Suprapubic skin (tissue), 3 donors: ENCODE measurements around the gene SEC23IP.

ENCODE experiments used
- POLR2AphosphoS5 ChIP-seq, 3 donors: sonication (generic); formaldehyde crosslinking; IDR thresholded peaks; one replicate each; pipeline ENCODE4 v1.6.1; 2017; ENCODE audit warnings: antibody characterized with exemption in 3 of 3
- TF ChIP-seq, protein P1 (sequence below), 2 donors: fragments of 200-600 bp in 1 of 2; fragments of 450-650 bp in 1 of 2; sonication (generic) in 1 of 2; IDR thresholded peaks; one replicate each; pipeline ENCODE4 v1.5.1; 2016 to 2019; ENCODE audit warnings: antibody characterized with exemption in 2 of 2, mild to moderate bottlenecking in 1 of 2, moderate library complexity in 1 of 2

DNA sequence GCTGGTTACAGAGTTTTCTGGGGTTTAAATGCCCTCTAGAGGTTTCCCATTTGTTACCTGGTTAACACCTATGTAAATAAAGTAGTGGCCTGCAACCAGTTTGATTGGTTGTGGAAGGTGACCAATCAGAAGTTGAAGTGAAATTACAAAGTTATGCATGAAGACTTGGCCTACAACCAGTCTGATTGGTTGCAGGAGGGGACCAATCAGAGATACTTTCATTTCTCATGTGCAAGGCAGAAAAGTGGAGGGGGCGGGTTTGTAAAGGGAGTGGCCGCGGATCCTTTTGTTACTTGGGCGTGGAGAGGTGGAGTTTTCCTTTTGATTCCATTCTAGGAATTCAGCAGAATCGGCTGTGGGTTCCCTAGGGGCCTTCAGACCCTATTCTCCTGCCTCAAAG lies 80.8 kb downstream of the SEC23IP start:
- TF ChIP-seq, protein P1, sequence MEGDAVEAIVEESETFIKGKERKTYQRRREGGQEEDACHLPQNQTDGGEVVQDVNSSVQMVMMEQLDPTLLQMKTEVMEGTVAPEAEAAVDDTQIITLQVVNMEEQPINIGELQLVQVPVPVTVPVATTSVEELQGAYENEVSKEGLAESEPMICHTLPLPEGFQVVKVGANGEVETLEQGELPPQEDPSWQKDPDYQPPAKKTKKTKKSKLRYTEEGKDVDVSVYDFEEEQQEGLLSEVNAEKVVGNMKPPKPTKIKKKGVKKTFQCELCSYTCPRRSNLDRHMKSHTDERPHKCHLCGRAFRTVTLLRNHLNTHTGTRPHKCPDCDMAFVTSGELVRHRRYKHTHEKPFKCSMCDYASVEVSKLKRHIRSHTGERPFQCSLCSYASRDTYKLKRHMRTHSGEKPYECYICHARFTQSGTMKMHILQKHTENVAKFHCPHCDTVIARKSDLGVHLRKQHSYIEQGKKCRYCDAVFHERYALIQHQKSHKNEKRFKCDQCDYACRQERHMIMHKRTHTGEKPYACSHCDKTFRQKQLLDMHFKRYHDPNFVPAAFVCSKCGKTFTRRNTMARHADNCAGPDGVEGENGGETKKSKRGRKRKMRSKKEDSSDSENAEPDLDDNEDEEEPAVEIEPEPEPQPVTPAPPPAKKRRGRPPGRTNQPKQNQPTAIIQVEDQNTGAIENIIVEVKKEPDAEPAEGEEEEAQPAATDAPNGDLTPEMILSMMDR (IDR thresholded peaks at IDR 0.05) = no peak
- no peak for TF ChIP-seq POLR2AphosphoS5 (IDR thresholded peaks at IDR 0.05)
